ENCODE results near the gene PTCD2. TPM values are rescaled to one million over a fixed set of nuclear protein-coding genes. Genes with fewer than 3 reads are reported as not detected.
"Not testable (repeated sequence)": the region's sequence is repeated elsewhere in the genome, so short reads cannot be mapped to it uniquely, and the experiment has no call there.

The PTCD2 gene
- total RNA-seq, 2 donors from 2014 or later, result 2.6 to 3.9 TPM

DNA sequence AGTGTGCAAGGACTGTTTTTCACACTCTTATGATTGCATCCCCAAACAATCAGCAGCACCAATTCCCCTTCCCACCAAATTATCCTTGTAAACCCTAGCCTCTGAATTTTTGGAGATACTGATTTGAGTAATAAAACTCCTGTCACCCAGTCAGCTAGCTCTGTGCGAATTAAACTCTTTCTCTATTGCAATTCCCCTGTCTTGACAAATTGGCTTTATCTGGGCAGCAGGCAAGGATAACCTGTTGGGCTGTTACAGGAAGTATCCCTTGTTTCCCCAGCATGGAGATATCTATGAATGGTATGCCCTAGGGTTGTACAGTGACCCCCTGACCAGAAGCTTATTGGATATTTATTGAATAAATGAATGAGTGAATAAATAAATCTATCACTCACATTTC lies 80.8 kb downstream of the PTCD2 start:
- WGBS, 2 donors, result 25 to 71% methylated on average over 1 of the region's 1 CpG

DNA sequence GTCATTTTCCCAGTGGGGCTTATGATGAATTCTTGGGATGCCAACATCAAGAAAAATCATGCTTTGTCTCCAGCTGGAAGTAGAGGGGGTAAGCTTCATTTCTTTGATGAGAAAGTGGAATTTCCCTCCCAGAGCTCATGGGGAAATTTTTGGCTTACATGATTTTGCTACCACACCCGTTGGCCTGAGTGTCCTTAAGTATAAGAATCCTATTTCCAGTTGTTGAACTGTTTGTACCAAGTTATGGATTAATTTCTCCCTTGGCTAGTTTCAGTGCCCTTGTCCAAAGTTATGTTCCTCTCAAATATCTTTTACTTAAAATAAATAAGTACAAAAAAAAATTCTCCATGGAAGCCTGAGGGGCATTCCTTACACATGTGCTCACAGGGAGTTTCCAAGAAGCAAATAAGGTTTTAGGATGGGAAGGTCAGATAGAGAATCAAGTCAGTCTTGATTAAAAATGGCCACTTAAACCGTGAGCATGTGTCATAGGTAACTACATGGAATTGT lies 82.3 kb downstream of the PTCD2 start:
- ATAC-seq, result no peak
- intact Hi-C loops (cut with DNase I), result no loop called here
- no peak overlapping the region for H3K27ac ChIP-seq

More for the DNA sequence above, 80.8 kb downstream of the PTCD2 start:
- no peaks in the 10 kb centered on the region for H3K27me3 ChIP-seq
- H3K4me1 ChIP-seq, result no peaks in the 10 kb centered on the region
- no peak overlapping the region for H3K4me3 ChIP-seq
- ATAC-seq, result no peak
- no peaks in the 10 kb centered on the region for H3K36me3 ChIP-seq (replicated peaks in 1 of 2; ENCODE audit: insufficient read depth in 1 of 2, low read depth in 2 of 2)
- no peak overlapping the region for H3K27ac ChIP-seq
- DNase-seq, result no peak
- H3K9me3 ChIP-seq, result no peaks in the 10 kb centered on the region
- intact Hi-C loops (cut with DNase I), result no loop called here
- no peak for TF ChIP-seq POLR2A (IDR thresholded peaks at IDR 0.05)
- TF ChIP-seq, protein P1, sequence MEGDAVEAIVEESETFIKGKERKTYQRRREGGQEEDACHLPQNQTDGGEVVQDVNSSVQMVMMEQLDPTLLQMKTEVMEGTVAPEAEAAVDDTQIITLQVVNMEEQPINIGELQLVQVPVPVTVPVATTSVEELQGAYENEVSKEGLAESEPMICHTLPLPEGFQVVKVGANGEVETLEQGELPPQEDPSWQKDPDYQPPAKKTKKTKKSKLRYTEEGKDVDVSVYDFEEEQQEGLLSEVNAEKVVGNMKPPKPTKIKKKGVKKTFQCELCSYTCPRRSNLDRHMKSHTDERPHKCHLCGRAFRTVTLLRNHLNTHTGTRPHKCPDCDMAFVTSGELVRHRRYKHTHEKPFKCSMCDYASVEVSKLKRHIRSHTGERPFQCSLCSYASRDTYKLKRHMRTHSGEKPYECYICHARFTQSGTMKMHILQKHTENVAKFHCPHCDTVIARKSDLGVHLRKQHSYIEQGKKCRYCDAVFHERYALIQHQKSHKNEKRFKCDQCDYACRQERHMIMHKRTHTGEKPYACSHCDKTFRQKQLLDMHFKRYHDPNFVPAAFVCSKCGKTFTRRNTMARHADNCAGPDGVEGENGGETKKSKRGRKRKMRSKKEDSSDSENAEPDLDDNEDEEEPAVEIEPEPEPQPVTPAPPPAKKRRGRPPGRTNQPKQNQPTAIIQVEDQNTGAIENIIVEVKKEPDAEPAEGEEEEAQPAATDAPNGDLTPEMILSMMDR (IDR thresholded peaks at IDR 0.05), result no peak

DNA sequence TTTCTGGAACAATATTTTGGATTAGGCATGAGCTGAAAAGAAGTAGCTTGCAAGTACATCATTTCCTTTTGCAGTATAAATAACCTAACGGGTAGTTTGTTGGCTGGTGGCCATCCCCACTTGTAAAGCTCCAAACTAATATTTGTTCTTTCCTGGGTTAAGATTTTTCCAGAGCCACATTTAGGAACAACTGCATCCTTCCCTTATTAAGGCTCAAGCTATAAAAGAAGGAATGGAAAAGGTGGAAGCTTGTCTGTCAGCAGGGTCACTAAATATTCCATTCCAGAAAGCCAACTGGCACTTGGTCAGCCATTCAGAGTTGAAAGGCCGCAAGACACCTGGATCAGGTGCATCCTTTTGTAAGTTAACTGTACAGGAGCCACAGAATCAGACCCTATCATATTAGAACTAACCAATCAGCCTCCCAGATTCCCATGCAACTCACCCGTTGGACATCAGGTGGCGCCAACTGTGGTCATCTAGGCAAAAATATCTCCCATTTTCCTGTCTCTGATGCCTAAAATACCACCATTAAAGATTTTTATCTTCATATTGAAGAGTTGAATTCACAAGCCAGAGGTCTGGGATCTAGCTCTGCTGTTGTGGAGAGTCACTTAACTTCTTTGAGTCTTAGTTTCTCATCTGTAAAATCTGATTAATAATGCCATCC lies 82.9 kb downstream of the PTCD2 start:
- intact Hi-C loops (cut with DNase I), result no loop called here
- Histone ChIP-seq H3K27ac (no peak overlapping the region), H3K27me3 (no peaks in the 10 kb centered on the region), H3K4me1 (no peaks in the 10 kb centered on the region), H3K36me3 (replicated peaks in 1 of 2; ENCODE audit: insufficient read depth in 1 of 2, low read depth in 2 of 2) (no peaks in the 10 kb centered on the region), H3K4me3 (no peak overlapping the region), H3K9me3 (no peaks in the 10 kb centered on the region)
- ATAC-seq (peak; percentile 21), DNase-seq (peak in 2 of 4 donors; percentile 18 to 42)
- TF ChIP-seq POLR2A (IDR thresholded peaks at IDR 0.05), result no peak
- TF ChIP-seq, protein P1 (IDR thresholded peaks at IDR 0.05), result peak in 5 of 7 experiments; percentile 4 to 38 (median 32)
- WGBS, 2 donors, result 45 to 51% methylated on average over 4 of the region's 4 CpGs

More for the DNA sequence above, 82.3 kb downstream of the PTCD2 start:
- DNase-seq, result no peak
- 62% methylated on average over 2 of the region's 2 CpGs for WGBS, 2 donors
- no peak overlapping the region for H3K4me3 ChIP-seq
- no peaks in the 10 kb centered on the region for H3K27me3 ChIP-seq
- H3K4me1 ChIP-seq, result no peaks in the 10 kb centered on the region
- TF ChIP-seq POLR2A (IDR thresholded peaks at IDR 0.05), result no peak
- TF ChIP-seq, protein P1 (IDR thresholded peaks at IDR 0.05), result no peak
- no peaks in the 10 kb centered on the region for H3K9me3 ChIP-seq
- no peaks in the 10 kb centered on the region for H3K36me3 ChIP-seq (replicated peaks in 1 of 2; ENCODE audit: insufficient read depth in 1 of 2, low read depth in 2 of 2)

DNA sequence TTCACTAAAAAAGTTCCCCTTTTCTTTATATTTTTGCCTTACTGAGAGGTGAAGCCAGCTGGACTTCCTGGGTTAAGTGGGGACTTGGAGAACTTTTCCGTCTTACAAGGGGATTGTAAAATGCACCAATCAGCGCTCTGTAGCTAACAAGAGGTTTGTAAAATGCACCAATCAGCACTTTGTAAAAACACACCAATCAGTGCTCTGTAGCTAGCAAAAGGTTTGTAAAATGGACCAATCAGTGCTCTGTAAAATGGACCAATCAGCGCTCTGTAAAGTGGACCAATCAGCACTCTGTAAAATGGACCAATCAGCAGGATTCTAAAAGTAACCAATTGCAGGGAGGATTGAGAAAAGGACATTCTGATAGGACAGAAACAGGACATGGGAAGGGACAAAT lies 84.6 kb downstream of the PTCD2 start:
- ATAC-seq; H3K27me3 ChIP-seq; DNase-seq; intact Hi-C loops (cut with DNase I); H3K9me3 ChIP-seq; H3K27ac ChIP-seq; H3K36me3 ChIP-seq (replicated peaks in 1 of 2; ENCODE audit: insufficient read depth in 1 of 2, low read depth in 2 of 2); H3K4me1 ChIP-seq; H3K4me3 ChIP-seq: not testable (repeated sequence)
- WGBS, 2 donors, result 95 to 96% methylated on average over 3 of the region's 3 CpGs

DNA sequence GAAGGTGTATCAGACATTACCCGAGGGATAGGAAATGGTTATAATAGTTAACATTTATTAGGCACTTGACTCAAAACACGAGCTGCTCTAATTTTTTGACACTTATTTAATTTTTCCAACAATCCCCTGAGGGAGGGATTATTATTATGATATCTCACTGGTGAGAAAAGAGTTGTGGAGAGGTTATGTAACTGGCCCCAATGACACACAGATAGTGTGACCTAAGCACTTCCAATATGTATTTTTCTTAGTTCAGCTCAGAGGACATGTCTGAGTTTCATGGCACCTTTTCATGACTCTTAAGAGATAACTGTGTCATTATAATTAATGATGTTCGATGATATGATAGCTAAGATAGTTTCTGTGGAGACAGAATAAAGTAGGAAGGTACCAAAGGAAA lies 86.9 kb downstream of the PTCD2 start:
- H3K4me3 ChIP-seq, result no peak overlapping the region
- WGBS, 2 donors, result 77 to 85% methylated on average over 3 of the region's 3 CpGs
- intact Hi-C loops (cut with DNase I), result no loop called here
- no peaks in the 10 kb centered on the region for H3K9me3 ChIP-seq
- no peak overlapping the region for H3K27ac ChIP-seq
- DNase-seq (no peak), ATAC-seq (no peak)
- H3K36me3 ChIP-seq (replicated peaks in 1 of 2; ENCODE audit: insufficient read depth in 1 of 2, low read depth in 2 of 2), result no peaks in the 10 kb centered on the region
- TF ChIP-seq POLR2A (IDR thresholded peaks at IDR 0.05), result no peak
- TF ChIP-seq, protein P1 (IDR thresholded peaks at IDR 0.05), result no peak
- H3K27me3 ChIP-seq, result no peaks in the 10 kb centered on the region
- no peaks in the 10 kb centered on the region for H3K4me1 ChIP-seq

All from body of pancreas (tissue), 4 donors.